Esophagus squamous epithelium (tissue), 4 donors: ENCODE measurements around the gene PABPN1.

Experiments used
- CTCF ChIP-seq, 6 experiments: fragments of 450-650 bp in 4 of 6; fragments of 200-600 bp in 2 of 6; sonication (generic) in 2 of 6; IDR thresholded peaks; one replicate each; pipeline ENCODE4 v1.5.1; 2016 to 2019; ENCODE audit warnings: antibody characterized with exemption in 6 of 6, mild to moderate bottlenecking in 4 of 6, moderate library complexity in 4 of 6
- POLR2A ChIP-seq, 4 donors: fragments of 450-650 bp; IDR thresholded peaks; one replicate each; pipeline ENCODE4 v1.6.1; 2017; ENCODE audit warnings: antibody characterized with exemption in 4 of 4, mild to moderate bottlenecking in 4 of 4, moderate library complexity in 3 of 4

- no peak for TF ChIP-seq CTCF (IDR thresholded peaks at IDR 0.05)
- no peak for TF ChIP-seq POLR2A (IDR thresholded peaks at IDR 0.05)
These were observed 40.9 kb downstream of the PABPN1 start for GRCh38 chr14:23362200-23362599.
